Fibroblast of pulmonary artery (primary cell): ENCODE results near the gene AIFM3.

Experiments used
- DNase-seq: peaks from one replicate; pipeline ENCODE4 v3.0.0-alpha.2; 2010; ENCODE audit warnings: low read depth
- H3K4me3 ChIP-seq: replicated peaks from 2 replicates; pipeline ENCODE4 v1.5.1; 2011; ENCODE audit warnings: low read depth, mild to moderate bottlenecking, control low read depth, low read length, moderate library complexity
- TF ChIP-seq, protein P1 (sequence below): IDR thresholded peaks from 2 replicates; pipeline ENCODE4 v1.5.1; 2011; ENCODE audit warnings: mild to moderate bottlenecking, control low read depth, low read length, inconsistent platforms; ENCODE audit errors: missing control alignments

The AIFM3 gene

DNA sequence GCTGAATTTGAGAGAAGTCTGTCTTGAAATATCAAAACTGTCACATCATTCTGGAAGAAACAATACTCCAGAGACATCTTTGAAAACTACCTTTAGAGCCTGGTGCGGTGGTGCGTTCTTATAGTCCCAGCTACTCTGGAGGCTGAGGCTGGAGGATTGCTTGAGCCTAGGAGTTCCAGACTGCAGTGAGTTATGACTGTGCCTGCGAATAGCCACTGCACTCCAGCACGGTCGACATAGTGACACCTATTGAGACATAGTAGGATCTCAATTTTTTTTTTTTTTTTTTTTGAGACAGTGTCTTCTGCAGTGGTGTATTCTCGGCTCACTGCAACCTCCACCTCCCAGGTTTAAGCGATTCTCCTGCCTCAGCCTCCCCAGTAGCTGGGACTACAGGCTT lies 11.5 kb upstream of the AIFM3 start:
- no peak overlapping the region for H3K4me3 ChIP-seq
- no peak for DNase-seq
- TF ChIP-seq, protein P1, sequence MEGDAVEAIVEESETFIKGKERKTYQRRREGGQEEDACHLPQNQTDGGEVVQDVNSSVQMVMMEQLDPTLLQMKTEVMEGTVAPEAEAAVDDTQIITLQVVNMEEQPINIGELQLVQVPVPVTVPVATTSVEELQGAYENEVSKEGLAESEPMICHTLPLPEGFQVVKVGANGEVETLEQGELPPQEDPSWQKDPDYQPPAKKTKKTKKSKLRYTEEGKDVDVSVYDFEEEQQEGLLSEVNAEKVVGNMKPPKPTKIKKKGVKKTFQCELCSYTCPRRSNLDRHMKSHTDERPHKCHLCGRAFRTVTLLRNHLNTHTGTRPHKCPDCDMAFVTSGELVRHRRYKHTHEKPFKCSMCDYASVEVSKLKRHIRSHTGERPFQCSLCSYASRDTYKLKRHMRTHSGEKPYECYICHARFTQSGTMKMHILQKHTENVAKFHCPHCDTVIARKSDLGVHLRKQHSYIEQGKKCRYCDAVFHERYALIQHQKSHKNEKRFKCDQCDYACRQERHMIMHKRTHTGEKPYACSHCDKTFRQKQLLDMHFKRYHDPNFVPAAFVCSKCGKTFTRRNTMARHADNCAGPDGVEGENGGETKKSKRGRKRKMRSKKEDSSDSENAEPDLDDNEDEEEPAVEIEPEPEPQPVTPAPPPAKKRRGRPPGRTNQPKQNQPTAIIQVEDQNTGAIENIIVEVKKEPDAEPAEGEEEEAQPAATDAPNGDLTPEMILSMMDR = no peak

DNA sequence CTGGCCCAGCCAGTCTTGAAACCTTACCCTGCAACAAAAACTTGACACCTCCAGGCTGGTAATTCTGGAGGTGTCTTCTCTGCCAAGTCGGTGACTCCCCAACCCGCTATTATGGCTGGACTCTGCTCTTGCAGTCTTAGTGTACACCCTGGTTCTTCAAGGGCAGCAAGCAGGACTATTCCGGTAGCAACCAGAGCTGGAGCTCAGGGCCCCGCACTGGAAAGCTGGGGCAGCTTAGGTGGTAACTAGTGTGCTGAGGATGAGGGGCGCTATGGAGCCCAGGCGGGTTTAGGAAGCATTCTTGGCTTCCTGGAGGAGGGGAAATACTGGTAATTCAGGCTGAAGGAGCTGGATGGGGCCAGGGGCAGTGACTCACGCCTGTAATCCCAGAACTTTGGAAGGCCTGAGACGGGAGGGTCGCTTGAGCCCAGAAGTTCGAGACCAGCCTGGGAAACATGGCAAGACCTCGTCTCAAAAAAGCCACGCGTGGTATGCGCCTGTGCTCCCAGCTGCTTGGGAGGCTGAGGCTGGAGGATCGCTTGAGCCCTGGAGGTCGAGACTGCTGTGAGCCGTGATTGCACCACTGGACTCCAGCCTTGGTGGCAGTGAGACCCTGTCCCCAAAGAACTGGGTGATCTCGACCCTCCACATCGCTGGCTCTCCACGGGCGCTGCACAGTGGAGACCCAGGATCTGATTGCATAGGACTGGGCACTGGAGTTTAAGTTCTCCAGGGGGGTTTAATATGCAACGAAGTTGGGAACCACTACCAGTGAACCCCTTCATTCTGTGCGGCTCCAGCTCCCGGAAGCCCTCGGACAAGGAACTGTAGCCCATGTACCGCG lies 10.6 kb upstream of the AIFM3 start:
- peak overlapping the region; percentile 67 for H3K4me3 ChIP-seq
- TF ChIP-seq, protein P1 = no peak
- peak; percentile 22 for DNase-seq

DNA sequence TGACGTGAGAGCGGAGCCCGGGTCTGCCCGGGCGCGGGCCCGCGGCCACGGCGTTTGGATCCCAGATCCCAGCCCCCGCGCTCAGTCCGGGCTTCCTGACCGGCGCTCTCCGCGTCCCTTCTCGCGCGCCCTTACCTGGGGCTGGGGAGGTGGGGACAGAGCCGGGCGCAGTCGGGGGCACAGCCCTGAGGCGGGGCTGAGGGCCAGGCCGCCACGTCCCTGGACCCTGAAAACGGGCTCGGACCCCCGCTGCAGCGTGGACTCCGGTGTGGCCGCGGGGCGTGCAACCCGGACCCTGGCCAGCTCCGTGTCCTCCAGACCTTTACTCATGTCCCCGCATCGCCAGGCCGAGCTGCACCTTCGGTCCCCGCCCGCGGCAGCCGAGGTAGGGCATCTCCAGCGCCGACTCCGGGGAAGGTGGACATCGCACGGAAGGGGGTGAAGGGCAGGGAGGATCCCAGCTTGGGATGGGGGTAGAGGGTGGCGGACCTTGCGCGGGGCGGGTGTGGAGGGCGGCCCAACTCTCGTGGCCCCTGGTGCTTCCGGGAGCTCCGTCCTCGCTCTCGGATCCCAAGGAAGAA lies 9.9 kb upstream of the AIFM3 start:
- no peak for DNase-seq
- H3K4me3 ChIP-seq = peak overlapping the region; percentile 67
- TF ChIP-seq, protein P1 = no peak

DNA sequence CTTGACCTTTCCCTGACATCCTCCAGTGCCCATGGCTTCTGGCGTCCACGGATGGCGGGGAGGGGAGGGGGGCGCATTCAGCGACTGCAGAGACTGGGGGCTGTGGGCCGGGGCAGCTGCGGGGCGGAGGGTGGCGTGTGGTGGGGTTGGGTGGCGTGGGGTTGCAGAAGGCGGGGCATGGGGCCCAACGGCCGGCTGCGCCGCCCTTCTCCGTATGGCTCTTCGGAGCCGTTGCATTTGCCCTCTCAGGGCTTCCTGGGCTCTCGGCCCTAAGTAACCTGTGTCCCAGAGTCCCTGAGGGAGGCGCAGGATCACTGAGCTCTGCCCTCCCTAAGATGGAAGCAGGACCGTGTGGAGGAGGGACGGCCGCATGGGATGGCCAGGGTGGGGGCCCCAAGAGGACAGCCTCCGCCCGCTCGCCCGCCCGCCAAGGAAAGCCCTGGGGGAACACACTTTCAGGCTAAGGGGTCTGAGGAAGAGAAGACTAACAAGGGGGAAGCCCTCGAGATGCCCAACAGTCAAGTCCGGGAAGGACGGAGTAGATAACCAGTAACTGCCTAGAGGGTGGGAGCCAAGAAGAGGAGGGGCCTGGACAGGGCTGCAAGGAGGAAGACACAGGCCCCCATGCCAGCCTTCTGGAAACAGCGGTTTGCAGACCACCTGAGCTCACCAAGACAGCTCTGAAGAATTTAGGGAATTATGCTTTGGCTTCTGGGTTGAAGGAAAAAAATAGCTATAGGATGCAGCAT lies 9.2 kb upstream of the AIFM3 start:
- no peak for DNase-seq
- H3K4me3 ChIP-seq = peak overlapping the region; percentile 67
- TF ChIP-seq, protein P1 = no peak

DNA sequence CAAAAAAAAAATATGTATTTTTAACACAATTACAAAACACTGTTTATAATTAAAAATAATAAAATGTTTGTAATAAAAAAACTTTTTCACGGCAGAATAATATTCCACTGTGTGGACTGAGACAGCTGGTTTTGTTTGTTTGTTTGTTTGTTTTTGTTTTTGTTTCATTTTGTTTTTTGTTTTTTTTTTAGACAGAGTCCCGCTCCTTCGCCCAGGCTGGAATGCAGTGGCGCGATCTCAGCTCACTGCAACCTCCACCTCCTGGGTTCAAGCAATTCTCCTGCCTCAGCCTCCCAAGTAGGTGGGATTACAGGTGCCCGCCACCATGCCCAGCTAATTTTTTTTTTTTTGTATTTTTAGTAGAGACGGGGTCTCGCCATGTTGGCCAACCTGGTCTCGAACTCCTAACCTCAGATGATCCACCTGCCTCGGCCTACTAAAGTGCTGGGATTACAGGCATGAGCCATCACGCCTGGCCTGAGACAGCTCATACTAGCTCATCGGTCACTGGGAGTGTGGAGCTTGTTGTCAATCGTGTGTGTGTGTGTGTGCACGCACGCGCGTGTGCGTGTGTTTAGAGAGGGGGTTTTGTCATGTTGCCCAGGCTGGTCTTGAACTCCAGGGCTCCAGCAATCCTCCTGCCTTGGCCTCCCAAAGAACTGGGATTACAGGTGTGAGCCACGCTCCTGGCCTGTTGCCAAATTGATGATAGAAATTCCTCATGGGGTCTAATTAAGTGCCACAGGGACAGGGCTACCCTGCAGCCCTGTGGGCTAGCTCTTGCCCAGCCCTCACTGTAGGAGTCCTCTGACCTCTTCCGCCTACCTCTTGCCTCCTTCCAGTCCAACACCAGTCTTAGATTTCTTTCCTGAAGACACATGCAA lies 7.2 kb upstream of the AIFM3 start:
- TF ChIP-seq, protein P1 = no peak
- no peak for DNase-seq

DNA sequence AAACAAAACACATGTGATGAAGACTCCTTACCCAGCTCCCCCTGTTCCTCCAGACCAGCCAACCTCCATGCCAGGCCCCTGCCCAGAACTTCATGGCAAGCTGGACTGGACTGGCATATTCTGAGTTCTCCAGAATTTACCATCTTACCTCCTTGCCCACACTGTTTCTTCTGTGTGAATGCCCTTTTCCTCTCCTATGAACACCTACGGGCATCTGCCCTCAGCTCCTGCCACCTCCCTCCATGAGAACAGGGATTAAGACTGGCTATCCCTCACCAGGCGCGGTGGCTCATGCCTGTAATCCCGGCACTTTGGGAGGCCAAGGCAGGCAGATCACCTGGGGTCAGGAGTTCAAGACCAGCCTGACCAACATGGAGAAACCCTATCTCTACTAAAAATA lies 6.4 kb upstream of the AIFM3 start:
- DNase-seq = no peak
- H3K4me3 ChIP-seq = no peak overlapping the region
- TF ChIP-seq, protein P1 = no peak

More for the DNA sequence above, 7.2 kb upstream of the AIFM3 start:
- H3K4me3 ChIP-seq = no peak overlapping the region
